Measurements from ENCODE around the gene CLEC16A. TPM values are rescaled to one million over a fixed set of nuclear protein-coding genes. Genes with fewer than 3 reads are reported as not detected.

The CLEC16A gene
- total and polyA plus RNA-seq, 9 of the 15 experiments (the other 6 are each of a cell fraction or from before 2014, with no cell fraction given): 1.00 to 22.3 (median 10.0) TPM

- Histone ChIP-seq H3K27me3 (ENCODE audit: control insufficient read depth in 2 of 2, insufficient read depth in 2 of 2, low read length in 2 of 2) (no peaks in the 10 kb centered on the region), H3K4me1 (replicated peaks in 1 of 2; ENCODE audit: control insufficient read depth in 2 of 2, insufficient read depth in 2 of 2, low read length in 2 of 2) (peaks cover 15 to 29% of the 10 kb centered on the region in 2 experiments; a peak in 4 of 5 replicates), H2AFZ (ENCODE audit: low read depth, low read length) (no peak overlapping the region), H3K27ac (ENCODE audit: extremely low read depth, low read depth, low read length) (no peak overlapping the region), H4K20me1 (replicated peaks; ENCODE audit: control insufficient read depth, insufficient read depth, low read length) (peaks cover 9% of the 10 kb centered on the region; the same call in 1 of the 2 replicates), H3K79me2 (ENCODE audit: control insufficient read depth, insufficient read depth, low read length) (no peaks in the 10 kb centered on the region; the same call in 2 of the 3 replicates), H3K4me3 (no peak overlapping the region), H3K4me2 (ENCODE audit: insufficient read depth, low read length) (no peak overlapping the region), H3K9me3 (replicated peaks; ENCODE audit: control insufficient read depth, insufficient read depth, low read depth, low read length) (no peaks in the 10 kb centered on the region), H3K36me3 (ENCODE audit: control insufficient read depth, insufficient read depth, low read length) (peaks cover 41% of the 10 kb centered on the region), H3K9me1 (ENCODE audit: control insufficient read depth, insufficient read depth, low read length) (peaks cover 6% of the 10 kb centered on the region), H3K9ac (ENCODE audit: insufficient read depth in 1 of 2, low read depth in 2 of 2, low read length in 2 of 2) (no peak overlapping the region)
- DNase-seq (ENCODE audit: extremely low read depth in 1 of 4, low spot score in 3 of 4) (peak in 3 of 4 experiments; percentile 31 to 45 (median 42)), ATAC-seq (peak; percentile 58; the same call in 2 of the 3 replicates), FAIRE-seq (no peak)
- POLR2A ChIA-PET: interaction anchor here (2.4 kb wide), 1 partner anchor 266 kb away, joined by 5 read pairs; no protein-coding TSS in a partner anchor
- in situ Hi-C loops (cut with MboI) (no loop called here), intact Hi-C loops (cut with micrococcal nuclease) (no loop called here)
- BruUV-seq (replicated peaks): no TSS peak
- CTCF ChIA-PET (ENCODE audit: low intra/inter-chr PET ratio): no interaction called here
- WGBS (ENCODE audit: insufficient coverage, low coverage, missing lambda C conversion rate): 52% methylated on average over 7 of the region's 7 CpGs
- no peak for TF ChIP-seq TSC22D4 (tag; IDR thresholded peaks at IDR 0.05)
- TF ChIP-seq BMI1 (IDR thresholded peaks at IDR 0.05; ENCODE audit: low read length): no peak
- peak; percentile 58; the same call in 1 of the 2 replicates for TF ChIP-seq ZNF24 (IDR thresholded peaks at IDR 0.05)
- TF ChIP-seq HCFC1 (IDR thresholded peaks at IDR 0.05; ENCODE audit: low read depth, low read length): no peak
- TF ChIP-seq ZNF232 (CRISPR knock-in tag; IDR thresholded peaks at IDR 0.05): no peak
- no peak for TF ChIP-seq CHAMP1 (IDR thresholded peaks at IDR 0.05)
- TF ChIP-seq POLR2A (conservative IDR thresholded peaks at IDR 0.05): no peak
- TF ChIP-seq CTCF (IDR thresholded peaks at IDR 0.05 in 2 of 3, conservative IDR thresholded peaks at IDR 0.05 in 1 of 3; ENCODE audit: insufficient read depth in 2 of 3, low read depth in 1 of 3, low read length in 3 of 3): peak; percentile 52 to 71 (median 54)
- no peak for TF ChIP-seq POLR2H (tag; IDR thresholded peaks at IDR 0.05; ENCODE audit: low read depth)
- no peak for TF ChIP-seq NFATC3 (IDR thresholded peaks at IDR 0.05)
- no peak for TF ChIP-seq MAFG (tag; conservative IDR thresholded peaks at IDR 0.05)
- TF ChIP-seq ZNF398 (CRISPR knock-in tag; IDR thresholded peaks at IDR 0.05): no peak
- TF ChIP-seq ZNF79 (CRISPR knock-in tag; IDR thresholded peaks at IDR 0.05; ENCODE audit: low read depth): no peak
- TF ChIP-seq NFE2L1 (tag; IDR thresholded peaks at IDR 0.05; ENCODE audit: borderline replicate concordance, low read depth): no peak
- TF ChIP-seq JUN (IDR thresholded peaks at IDR 0.05; ENCODE audit: borderline replicate concordance, low read depth, low read length): no peak
- TF ChIP-seq JUN (CRISPR knock-in tag; IDR thresholded peaks at IDR 0.05; ENCODE audit: borderline replicate concordance): no peak
- no peak for TF ChIP-seq MXI1 (IDR thresholded peaks at IDR 0.05; ENCODE audit: low read depth, low read length)
- TF ChIP-seq PHB2 (IDR thresholded peaks at IDR 0.05; ENCODE audit: low read depth): no peak
Observed at GRCh38 chr16:10988164-10988803, 43.9 kb downstream of the CLEC16A start.

Measured in K562 (cell line).